ENCODE data around the gene TMEM51. TPM values are rescaled to one million over a fixed set of nuclear protein-coding genes. Genes with fewer than 3 reads are reported as not detected.

TMEM51 gene
- total RNA-seq, 1 experiment from 2014 or later, result 24.7 TPM

DNA sequence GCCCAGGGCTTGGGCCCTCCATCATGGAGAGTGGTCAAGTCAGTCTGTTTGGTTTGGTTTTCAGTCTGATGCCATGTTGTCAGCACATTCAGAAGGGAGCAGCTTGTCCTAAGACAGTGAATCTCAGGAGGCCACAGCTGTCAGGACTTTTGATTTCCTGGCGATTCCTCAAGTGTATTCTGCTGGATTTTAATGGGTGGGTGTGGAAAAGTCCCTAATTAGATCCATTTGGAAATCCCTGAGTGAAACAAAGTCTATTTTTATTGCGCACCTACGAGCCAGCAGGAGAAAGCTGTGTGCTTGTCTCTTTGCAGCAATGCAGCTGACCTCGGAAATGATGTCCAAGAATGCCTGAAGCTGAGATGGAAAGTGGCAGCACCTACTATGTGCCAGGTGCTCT lies 71.9 kb downstream of the TMEM51 start:
- no peak overlapping the region for H3K4me3 Mint-ChIP-seq (ENCODE audit: unreplicated experiment)
- no TSS peak for BruUV-seq (replicated peaks)
- H3K9me3 ChIP-seq, result no peaks in the 10 kb centered on the region
- no peaks in the 10 kb centered on the region for H3K9me3 Mint-ChIP-seq (ENCODE audit: unreplicated experiment)
- H3K4me1 Mint-ChIP-seq (ENCODE audit: low read depth, unreplicated experiment), result no peaks in the 10 kb centered on the region
- H3K36me3 ChIP-seq (ENCODE audit: control insufficient read depth, insufficient read depth, low read length), result no peaks in the 10 kb centered on the region; the same call in 1 of the 2 replicates
- POLR2A ChIA-PET, result no interaction called here
- TF ChIP-seq, protein P1, sequence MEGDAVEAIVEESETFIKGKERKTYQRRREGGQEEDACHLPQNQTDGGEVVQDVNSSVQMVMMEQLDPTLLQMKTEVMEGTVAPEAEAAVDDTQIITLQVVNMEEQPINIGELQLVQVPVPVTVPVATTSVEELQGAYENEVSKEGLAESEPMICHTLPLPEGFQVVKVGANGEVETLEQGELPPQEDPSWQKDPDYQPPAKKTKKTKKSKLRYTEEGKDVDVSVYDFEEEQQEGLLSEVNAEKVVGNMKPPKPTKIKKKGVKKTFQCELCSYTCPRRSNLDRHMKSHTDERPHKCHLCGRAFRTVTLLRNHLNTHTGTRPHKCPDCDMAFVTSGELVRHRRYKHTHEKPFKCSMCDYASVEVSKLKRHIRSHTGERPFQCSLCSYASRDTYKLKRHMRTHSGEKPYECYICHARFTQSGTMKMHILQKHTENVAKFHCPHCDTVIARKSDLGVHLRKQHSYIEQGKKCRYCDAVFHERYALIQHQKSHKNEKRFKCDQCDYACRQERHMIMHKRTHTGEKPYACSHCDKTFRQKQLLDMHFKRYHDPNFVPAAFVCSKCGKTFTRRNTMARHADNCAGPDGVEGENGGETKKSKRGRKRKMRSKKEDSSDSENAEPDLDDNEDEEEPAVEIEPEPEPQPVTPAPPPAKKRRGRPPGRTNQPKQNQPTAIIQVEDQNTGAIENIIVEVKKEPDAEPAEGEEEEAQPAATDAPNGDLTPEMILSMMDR (IDR thresholded peaks at IDR 0.05; ENCODE audit: insufficient read depth in 1 of 2, low read depth in 1 of 2, low read length in 1 of 2, severe bottlenecking in 1 of 2, unreplicated experiment in 1 of 2), result no peak
- intact Hi-C loops (cut with micrococcal nuclease; ENCODE audit: unreplicated experiment), result no loop called here
- H3K4me1 ChIP-seq, result no peaks in the 10 kb centered on the region
- no peaks in the 10 kb centered on the region for H3K27me3 Mint-ChIP-seq (ENCODE audit: insufficient read depth, unreplicated experiment)
- no peaks in the 10 kb centered on the region for H3K27me3 ChIP-seq (replicated peaks; ENCODE audit: control insufficient read depth, insufficient read depth, low read length)
- no peak overlapping the region for H3K4me3 ChIP-seq (ENCODE audit: low read depth, low read length)
- DNase-seq, result no peak
- CTCF ChIA-PET, result no interaction called here
- peaks cover 14% of the 10 kb centered on the region for H3K36me3 Mint-ChIP-seq (ENCODE audit: insufficient read depth, unreplicated experiment)
- no peak overlapping the region for H3K27ac Mint-ChIP-seq (ENCODE audit: unreplicated experiment)

DNA sequence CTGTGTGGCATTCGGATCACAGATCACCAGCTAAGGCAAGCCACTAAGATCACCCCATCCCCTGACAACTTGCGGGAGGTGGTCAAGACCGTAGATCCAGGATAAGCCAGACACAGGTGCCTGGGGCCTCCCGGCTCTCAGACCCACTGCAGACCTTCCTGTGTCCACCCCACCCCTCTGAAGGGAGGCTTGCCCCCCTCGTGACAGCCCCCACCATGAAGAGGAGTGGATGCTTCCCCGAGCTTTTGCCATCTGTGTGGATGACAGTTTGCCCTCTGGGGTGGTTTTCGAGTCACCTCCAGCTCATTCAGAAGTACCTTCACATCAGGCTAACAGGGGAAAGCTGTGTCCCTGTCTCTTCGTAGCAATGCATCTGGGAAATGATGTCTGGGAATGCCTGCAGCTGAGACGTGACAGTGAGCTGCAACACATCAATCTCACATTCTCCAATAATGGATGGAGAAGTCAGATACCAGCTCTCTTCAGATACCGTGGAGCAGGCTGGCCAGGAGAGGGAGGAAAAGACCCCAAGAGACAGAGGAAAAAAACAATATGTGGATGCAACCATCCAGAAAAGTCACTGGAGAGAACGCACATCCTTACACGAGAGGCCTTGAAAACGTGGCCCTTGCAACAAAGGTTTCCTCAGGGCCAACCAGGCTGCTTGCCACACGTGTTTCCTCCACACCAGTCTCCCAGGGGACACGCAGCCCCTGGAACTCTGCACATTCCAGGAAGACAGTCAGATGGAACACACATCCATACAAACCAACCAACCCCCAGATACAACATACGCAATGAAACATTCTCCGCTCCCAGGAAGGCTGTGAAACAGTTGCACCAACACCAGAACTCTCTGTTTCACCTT lies 73.1 kb downstream of the TMEM51 start:
- H3K36me3 Mint-ChIP-seq (ENCODE audit: insufficient read depth, unreplicated experiment), result peaks cover 14% of the 10 kb centered on the region
- Histone ChIP-seq H3K27me3 (replicated peaks; ENCODE audit: control insufficient read depth, insufficient read depth, low read length) (no peaks in the 10 kb centered on the region), H3K36me3 (ENCODE audit: control insufficient read depth, insufficient read depth, low read length) (no peaks in the 10 kb centered on the region), H3K4me1 (no peaks in the 10 kb centered on the region), H3K9me3 (no peaks in the 10 kb centered on the region), H3K4me3 (ENCODE audit: low read depth, low read length) (no peak overlapping the region)
- H3K27ac Mint-ChIP-seq (ENCODE audit: unreplicated experiment), result no peak overlapping the region
- H3K4me3 Mint-ChIP-seq (ENCODE audit: unreplicated experiment), result no peak overlapping the region
- ChIA-PET POLR2A (no interaction called here), CTCF (interaction anchor here (0.7 kb wide), 1 partner anchor 9 kb away, joined by 3 read pairs; no protein-coding TSS in a partner anchor)
- BruUV-seq (replicated peaks), result no TSS peak
- intact Hi-C loops (cut with micrococcal nuclease; ENCODE audit: unreplicated experiment), result no loop called here
- no peak for DNase-seq
- TF ChIP-seq, protein P1 (IDR thresholded peaks at IDR 0.05; ENCODE audit: insufficient read depth in 1 of 2, low read depth in 1 of 2, low read length in 1 of 2, severe bottlenecking in 1 of 2, unreplicated experiment in 1 of 2), result no peak
- no peaks in the 10 kb centered on the region for H3K27me3 Mint-ChIP-seq (ENCODE audit: insufficient read depth, unreplicated experiment)
- no peaks in the 10 kb centered on the region for H3K9me3 Mint-ChIP-seq (ENCODE audit: unreplicated experiment)
- H3K4me1 Mint-ChIP-seq (ENCODE audit: low read depth, unreplicated experiment), result no peaks in the 10 kb centered on the region

DNA sequence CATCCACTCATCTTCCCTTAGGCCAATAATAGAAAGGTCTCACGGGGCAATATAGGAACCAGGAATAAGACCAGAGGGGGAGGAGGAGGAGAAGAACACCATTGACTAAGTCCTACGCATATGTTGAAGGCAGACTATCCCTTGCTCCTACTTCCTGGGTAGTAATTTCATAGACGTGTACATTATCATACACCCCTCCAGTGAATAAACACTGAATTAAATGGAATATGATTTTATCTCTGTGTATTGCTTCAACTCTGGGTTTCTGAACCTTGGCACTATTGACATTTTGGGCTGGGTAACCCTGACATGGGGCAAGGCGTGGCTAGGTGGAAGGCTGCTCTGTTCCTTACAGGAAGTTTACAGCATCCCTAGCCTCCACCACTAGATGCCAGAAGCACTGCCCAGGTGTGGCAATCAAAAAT lies 76.2 kb downstream of the TMEM51 start:
- POLR2A ChIA-PET, result no interaction called here
- CTCF ChIA-PET, result no interaction called here

More for the DNA sequence above, 76.2 kb downstream of the TMEM51 start:
- BruUV-seq (replicated peaks), result no TSS peak
- no peaks in the 10 kb centered on the region for H3K27me3 Mint-ChIP-seq (ENCODE audit: insufficient read depth, unreplicated experiment)
- H3K4me1 ChIP-seq, result no peaks in the 10 kb centered on the region
- intact Hi-C loops (cut with micrococcal nuclease; ENCODE audit: unreplicated experiment), result no loop called here
- H3K4me3 Mint-ChIP-seq (ENCODE audit: unreplicated experiment), result no peak overlapping the region
- DNase-seq, result no peak
- no peaks in the 10 kb centered on the region for H3K4me1 Mint-ChIP-seq (ENCODE audit: low read depth, unreplicated experiment)
- TF ChIP-seq, protein P1 (IDR thresholded peaks at IDR 0.05; ENCODE audit: insufficient read depth in 1 of 2, low read depth in 1 of 2, low read length in 1 of 2, severe bottlenecking in 1 of 2, unreplicated experiment in 1 of 2), result no peak
- no peaks in the 10 kb centered on the region for H3K27me3 ChIP-seq (replicated peaks; ENCODE audit: control insufficient read depth, insufficient read depth, low read length)
- H3K4me3 ChIP-seq (ENCODE audit: low read depth, low read length), result no peak overlapping the region
- H3K27ac Mint-ChIP-seq (ENCODE audit: unreplicated experiment), result no peak overlapping the region
- H3K36me3 ChIP-seq (ENCODE audit: control insufficient read depth, insufficient read depth, low read length), result no peaks in the 10 kb centered on the region
- no peaks in the 10 kb centered on the region for H3K9me3 ChIP-seq
- H3K9me3 Mint-ChIP-seq (ENCODE audit: unreplicated experiment), result no peaks in the 10 kb centered on the region
- H3K36me3 Mint-ChIP-seq (ENCODE audit: insufficient read depth, unreplicated experiment), result peaks cover 9% of the 10 kb centered on the region
